Left ventricle myocardium inferior (tissue), 1 donor: ENCODE measurements around the gene CCDC57. TPM values are rescaled to one million over a fixed set of nuclear protein-coding genes. Genes with fewer than 3 reads are reported as not detected.

Experiments
- DNase-seq: peaks from one replicate; pipeline ENCODE4 v3.0.0-alpha.2; 2020
- H3K27ac ChIP-seq: fragments of 200-600 bp; replicated peaks from 2 replicates; pipeline ENCODE4 v1.8.0; 2021
- H3K27me3 ChIP-seq: fragments of 200-600 bp; 2 replicates; pipeline ENCODE4 v1.8.0; 2021; ENCODE audit warnings: low read depth
- H3K36me3 ChIP-seq: fragments of 200-600 bp; 2 replicates; pipeline ENCODE4 v1.8.0; 2021
- H3K4me1 ChIP-seq: fragments of 200-600 bp; 2 replicates; pipeline ENCODE4 v1.8.0; 2021
- H3K4me3 ChIP-seq: fragments of 200-600 bp; 2 replicates; pipeline ENCODE4 v1.8.0; 2021; ENCODE audit warnings: mild to moderate bottlenecking, moderate library complexity
- H3K9me3 ChIP-seq: fragments of 200-600 bp; replicated peaks from 2 replicates; pipeline ENCODE4 v1.8.0; 2021
- intact Hi-C: fragments of 100-400 bp; cut with micrococcal nuclease; formaldehyde crosslinking; loops from one replicate; pipeline ENCODE4 v1.11.0; 2022
- total RNA-seq: library from RNA; stranded (reverse); fragmentation: NEBNext Ultra II Directional; extraction: Animal tissue kit (Norgen Biotek cat#: 25700); gene quantifications from one replicate; pipeline ENCODE4 v1.2.1, GENCODE V29; 2021
- TF ChIP-seq, protein P1 (sequence below): fragments of 200-600 bp; IDR thresholded peaks from 2 replicates; pipeline ENCODE4 v1.8.0; 2021; ENCODE audit warnings: antibody characterized with exemption, mild to moderate bottlenecking, borderline replicate concordance
- donor health status: DM: no; HTN: yes; CAD: no; lungs with severe emphysema.

The CCDC57 gene
- total RNA-seq, 1 donor from 2014 or later, result 8.1 TPM

DNA sequence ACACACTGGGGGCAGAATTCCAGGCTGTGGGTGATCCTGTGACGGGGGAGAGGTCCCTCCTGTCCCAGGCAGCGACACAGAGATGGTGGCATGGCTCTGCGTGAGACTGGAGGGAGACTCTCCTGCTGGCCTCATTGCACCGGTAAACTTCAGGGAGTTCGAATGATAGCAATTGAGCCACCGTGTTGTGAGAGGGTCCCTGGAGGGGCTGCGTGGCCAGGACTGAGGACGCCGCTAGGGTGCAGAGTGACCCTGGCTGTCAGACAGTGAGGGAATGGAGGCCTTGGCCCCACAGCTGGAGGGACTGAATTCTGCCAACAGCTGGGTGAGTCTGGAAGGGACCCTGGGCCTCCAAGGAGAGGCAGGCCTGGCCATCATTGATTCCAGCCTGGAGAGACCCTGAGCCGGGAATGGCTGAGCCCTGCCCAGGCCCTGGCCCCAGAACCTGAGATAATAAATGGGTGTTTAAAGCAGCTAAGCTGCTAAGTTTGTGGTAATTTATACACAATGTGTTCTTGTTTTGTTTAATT lies 32.6 kb downstream of the CCDC57 start:
- DNase-seq, result no peak
- Histone ChIP-seq H3K27ac (no peak overlapping the region), H3K27me3 (no peaks in the 10 kb centered on the region), H3K4me1 (no peaks in the 10 kb centered on the region), H3K9me3 (no peaks in the 10 kb centered on the region), H3K4me3 (no peak overlapping the region), H3K36me3 (peaks cover 47% of the 10 kb centered on the region)
- TF ChIP-seq, protein P1, sequence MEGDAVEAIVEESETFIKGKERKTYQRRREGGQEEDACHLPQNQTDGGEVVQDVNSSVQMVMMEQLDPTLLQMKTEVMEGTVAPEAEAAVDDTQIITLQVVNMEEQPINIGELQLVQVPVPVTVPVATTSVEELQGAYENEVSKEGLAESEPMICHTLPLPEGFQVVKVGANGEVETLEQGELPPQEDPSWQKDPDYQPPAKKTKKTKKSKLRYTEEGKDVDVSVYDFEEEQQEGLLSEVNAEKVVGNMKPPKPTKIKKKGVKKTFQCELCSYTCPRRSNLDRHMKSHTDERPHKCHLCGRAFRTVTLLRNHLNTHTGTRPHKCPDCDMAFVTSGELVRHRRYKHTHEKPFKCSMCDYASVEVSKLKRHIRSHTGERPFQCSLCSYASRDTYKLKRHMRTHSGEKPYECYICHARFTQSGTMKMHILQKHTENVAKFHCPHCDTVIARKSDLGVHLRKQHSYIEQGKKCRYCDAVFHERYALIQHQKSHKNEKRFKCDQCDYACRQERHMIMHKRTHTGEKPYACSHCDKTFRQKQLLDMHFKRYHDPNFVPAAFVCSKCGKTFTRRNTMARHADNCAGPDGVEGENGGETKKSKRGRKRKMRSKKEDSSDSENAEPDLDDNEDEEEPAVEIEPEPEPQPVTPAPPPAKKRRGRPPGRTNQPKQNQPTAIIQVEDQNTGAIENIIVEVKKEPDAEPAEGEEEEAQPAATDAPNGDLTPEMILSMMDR, result no peak
- intact Hi-C loops, result no loop called here

GRCh38 chr17:82179412-82179811 lies 33.2 kb downstream of the CCDC57 start:
- TF ChIP-seq, protein P1, result no peak
- H3K4me1 ChIP-seq, result no peaks in the 10 kb centered on the region
- H3K27ac ChIP-seq, result no peak overlapping the region
- no peak overlapping the region for H3K4me3 ChIP-seq
- H3K27me3 ChIP-seq, result no peaks in the 10 kb centered on the region
- peaks cover 44% of the 10 kb centered on the region for H3K36me3 ChIP-seq
- no peaks in the 10 kb centered on the region for H3K9me3 ChIP-seq
- intact Hi-C loops, result no loop called here
- DNase-seq, result no peak

- no peaks in the 10 kb centered on the region for H3K27me3 ChIP-seq
- H3K9me3 ChIP-seq, result no peaks in the 10 kb centered on the region
- peaks cover 48% of the 10 kb centered on the region for H3K36me3 ChIP-seq
- no peak for DNase-seq
- TF ChIP-seq, protein P1, result no peak
- H3K4me3 ChIP-seq, result no peak overlapping the region
- no peaks in the 10 kb centered on the region for H3K4me1 ChIP-seq
- intact Hi-C loops, result no loop called here
- no peak overlapping the region for H3K27ac ChIP-seq
Observed at GRCh38 chr17:82178499-82179261, 34.0 kb downstream of the CCDC57 start.

DNA sequence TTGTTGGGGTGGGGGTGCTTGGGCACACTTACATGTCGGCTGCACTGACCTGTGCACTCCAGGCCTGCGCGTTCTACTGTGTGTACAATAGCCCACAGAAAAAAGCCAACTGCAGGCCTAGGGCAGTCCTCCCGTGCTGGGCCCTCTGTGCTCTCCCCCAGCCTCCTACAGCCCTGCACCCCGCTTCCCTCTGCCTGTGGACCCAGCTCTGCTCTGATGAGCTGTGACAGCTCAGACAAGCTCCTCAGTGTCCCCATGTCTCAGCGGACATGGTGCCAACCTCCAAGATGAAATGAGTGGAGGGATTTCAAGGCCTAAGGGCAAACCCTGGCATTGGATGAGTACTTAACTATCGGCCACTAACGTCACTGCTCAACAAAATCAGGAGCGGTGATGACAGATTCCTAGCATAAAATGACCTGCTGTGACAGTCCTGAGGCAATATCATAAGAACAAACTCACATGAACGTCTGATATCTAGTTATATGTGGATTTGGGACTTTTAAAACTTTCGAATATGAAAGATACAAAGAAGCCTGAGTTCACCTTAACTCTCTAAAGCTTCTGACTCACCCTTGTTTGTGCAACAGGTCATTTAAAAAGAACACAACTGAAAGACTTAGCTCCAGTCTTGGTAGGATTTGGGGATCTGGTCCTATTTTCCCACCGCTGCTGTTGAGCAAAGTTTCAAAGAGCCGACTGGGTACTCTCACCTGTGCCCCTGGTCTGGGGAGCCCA lies 34.7 kb downstream of the CCDC57 start:
- peaks cover 40% of the 10 kb centered on the region for H3K36me3 ChIP-seq
- H3K4me1 ChIP-seq, result no peaks in the 10 kb centered on the region
- no peak overlapping the region for H3K4me3 ChIP-seq
- no peaks in the 10 kb centered on the region for H3K27me3 ChIP-seq
- DNase-seq, result no peak
- TF ChIP-seq, protein P1, result no peak
- H3K9me3 ChIP-seq, result no peaks in the 10 kb centered on the region
- H3K27ac ChIP-seq, result no peak overlapping the region
- intact Hi-C loops, result no loop called here

- no peak for DNase-seq
- H3K27me3 ChIP-seq, result no peaks in the 10 kb centered on the region
- TF ChIP-seq, protein P1, result no peak
- H3K9me3 ChIP-seq, result no peaks in the 10 kb centered on the region
- H3K4me1 ChIP-seq, result no peaks in the 10 kb centered on the region
- no peak overlapping the region for H3K27ac ChIP-seq
- H3K36me3 ChIP-seq, result peaks cover 43% of the 10 kb centered on the region
- no peak overlapping the region for H3K4me3 ChIP-seq
- intact Hi-C loops, result no loop called here
Observed at GRCh38 chr17:82177276-82177675, 35.4 kb downstream of the CCDC57 start.
